Ovary (tissue), 9 donors: ENCODE results near the gene IL36B. TPM values are rescaled to one million over a fixed set of nuclear protein-coding genes. Genes with fewer than 3 reads are reported as not detected.

Experiments used
- DNase-seq, 5 donors: peaks; one replicate each; pipeline ENCODE4 v3.0.0-alpha.2; 2019 to 2020
- H3K27ac ChIP-seq, 2 donors: fragments of 200-600 bp; one replicate each; pipeline versions ENCODE4 v1.5.1 to v1.8.0; 2019 to 2022
- H3K27me3 ChIP-seq: fragments of 200-600 bp; one replicate; pipeline ENCODE4 v1.8.0; 2022
- H3K36me3 ChIP-seq: fragments of 200-600 bp; sonication (generic); one replicate; pipeline ENCODE4 v1.5.1; 2019
- H3K4me1 ChIP-seq: one replicate; pipeline ENCODE4 v1.8.1; 2013; ENCODE audit warnings: mild to moderate bottlenecking, moderate library complexity; ENCODE audit not compliant: insufficient read depth
- H3K4me3 ChIP-seq: fragments of 200-600 bp; sonication (generic); one replicate; pipeline ENCODE4 v1.5.1; 2017
- H3K9me3 ChIP-seq, 2 donors: fragments of 200-600 bp in 1 of 2; sonication (generic) in 1 of 2; one replicate each; pipeline versions ENCODE4 v1.5.1 to v1.8.1; 2013 to 2019; ENCODE audit warnings: mild to moderate bottlenecking in 1 of 2, moderate library complexity in 1 of 2
- CTCF ChIP-seq, 3 donors: fragments of 450-650 bp in 2 of 3; fragments of 200-600 bp in 1 of 3; IDR thresholded peaks; one replicate each; pipeline versions ENCODE4 v1.5.1 to v1.8.0; 2016 to 2022; ENCODE audit warnings: antibody characterized with exemption in 3 of 3, mild to moderate bottlenecking in 1 of 3
- EP300 ChIP-seq: sonication (generic); formaldehyde crosslinking; IDR thresholded peaks from one replicate; pipeline ENCODE4 v1.6.1; 2017; ENCODE audit warnings: antibody characterized with exemption
- POLR2A ChIP-seq: fragments of 450-650 bp; IDR thresholded peaks from one replicate; pipeline ENCODE4 v1.6.1; 2017; ENCODE audit warnings: antibody characterized with exemption, mild to moderate bottlenecking, moderate library complexity
- WGBS, 3 donors: extraction: QIAGEN DNeasy Blood & Tissue Kit in 1 of 3; methylation state at CpG; one replicate each; pipeline versions ENCODE4 v1.1.5 to v1.1.7; 2013 to 2017; 5-methylcytosine and 5-hydroxymethylcytosine counted together
- intact Hi-C, 4 donors: fragments of 100-400 bp; cut with DNase I; formaldehyde crosslinking; loops; one replicate each; pipeline versions ENCODE4 v1.11.0 to v1.15.1; 2022 to 2023
- polyA plus RNA-seq, 2 donors: library from polyadenylated mRNA; stranded (reverse); fragments of 200-250 nt in 1 of 2; fragments of 350-450 nt in 1 of 2; fragmentation: Illumina TruSeq in 1 of 2; extraction: RNeasy Lipid Tissue Mini Kit (QIAGEN cat#74804) in 1 of 2; gene quantifications; one replicate each; pipeline ENCODE4 v1.2.3, GENCODE V29; 2013 to 2014
- total RNA-seq, 7 donors: library from RNA; depleted of rRNA in 2 of 7; stranded (reverse); fragments of >200 nt in 2 of 7; fragmentation: NEBNext Ultra II Directional in 3 of 7; extraction: Animal tissue kit (Norgen Biotek cat#: 25700) in 3 of 7; gene quantifications; one replicate each; pipeline versions ENCODE4 v1.1.0 to v1.2.4, GENCODE V29; 2016 to 2023
- donor health status: DM: no; HTN: no; CAD: no; lungs with moderate emphysema.
- donor health status: DM: no; HTN: no; CAD: no.
- donor health status: Bipolar disorder and iron deficiency.
- donor health status: DM: yes; HTN: yes; CAD: no.
- donor health status: DM: no; HTN: no; CAD: no.
- donor health status: DM: yes; HTN: yes; CAD: no.

IL36B gene
- total and polyA plus RNA-seq, 9 donors: not detected

GRCh38 chr2:113073325-113073834 is 20.7 kb upstream of the IL36B start:
- no peak overlapping the region for H3K27ac ChIP-seq
- H3K27me3 ChIP-seq: no peaks in the 10 kb centered on the region
- no peaks in the 10 kb centered on the region for H3K4me1 ChIP-seq
- TF ChIP-seq CTCF (IDR thresholded peaks at IDR 0.05) (no peak), EP300 (no peak), POLR2A (no peak)
- no peak overlapping the region for H3K4me3 ChIP-seq
- 51 to 59% (median 51%) methylated on average over 3 of the region's 3 CpGs for WGBS, 3 donors
- no peak for DNase-seq
- intact Hi-C loops: no loop called here
- no peaks in the 10 kb centered on the region for H3K36me3 ChIP-seq
- no peaks in the 10 kb centered on the region for H3K9me3 ChIP-seq

DNA sequence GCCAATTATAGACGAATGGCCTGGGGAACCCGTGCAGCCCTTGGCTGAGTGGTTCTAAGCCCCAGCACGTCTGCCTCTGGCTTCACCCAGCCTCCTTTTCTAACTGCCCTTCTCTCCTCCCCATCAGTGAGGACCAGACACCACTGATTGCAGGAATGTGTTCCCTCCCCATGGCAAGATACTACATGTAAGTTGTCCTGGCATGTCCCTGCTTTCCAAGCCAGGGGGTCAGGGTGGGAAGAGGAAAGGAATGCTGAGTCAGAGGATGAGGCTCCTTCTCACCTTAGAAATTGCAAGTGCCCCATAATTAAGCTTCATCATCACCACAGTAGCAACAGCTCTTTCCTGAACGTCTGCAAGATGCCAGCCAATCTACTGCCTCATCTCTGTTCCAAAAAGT is 19.9 kb upstream of the IL36B start:
- intact Hi-C loops: no loop called here
- H3K9me3 ChIP-seq: no peaks in the 10 kb centered on the region
- no peak for DNase-seq
- H3K36me3 ChIP-seq: no peaks in the 10 kb centered on the region
- H3K27me3 ChIP-seq: no peaks in the 10 kb centered on the region
- H3K27ac ChIP-seq: no peak overlapping the region
- WGBS, 3 donors: 44 to 45% (median 44%) methylated on average over 4 of the region's 4 CpGs
- no peaks in the 10 kb centered on the region for H3K4me1 ChIP-seq
- no peak for TF ChIP-seq POLR2A
- TF ChIP-seq EP300: no peak
- no peak for TF ChIP-seq CTCF (IDR thresholded peaks at IDR 0.05)
- H3K4me3 ChIP-seq: no peak overlapping the region

- Histone ChIP-seq H3K27ac (no peak overlapping the region), H3K4me3 (no peak overlapping the region), H3K36me3 (no peaks in the 10 kb centered on the region), H3K27me3 (no peaks in the 10 kb centered on the region), H3K4me1 (no peaks in the 10 kb centered on the region), H3K9me3 (no peaks in the 10 kb centered on the region)
- no peak for TF ChIP-seq POLR2A
- no peak for TF ChIP-seq CTCF (IDR thresholded peaks at IDR 0.05)
- TF ChIP-seq EP300: no peak
- intact Hi-C loops: no loop called here
- 72 to 83% (median 73%) methylated on average over 1 of the region's 1 CpG for WGBS, 3 donors
- DNase-seq: no peak
These were observed 17.9 kb upstream of the IL36B start for GRCh38 chr2:113070606-113070975.

- H3K36me3 ChIP-seq: no peaks in the 10 kb centered on the region
- H3K27me3 ChIP-seq: no peaks in the 10 kb centered on the region
- H3K4me3 ChIP-seq: no peak overlapping the region
- no peak for TF ChIP-seq POLR2A
- TF ChIP-seq EP300: no peak
- TF ChIP-seq CTCF (IDR thresholded peaks at IDR 0.05): no peak
- WGBS, 3 donors: 81 to 85% (median 83%) methylated on average over 4 of the region's 4 CpGs
- no peaks in the 10 kb centered on the region for H3K9me3 ChIP-seq
- H3K4me1 ChIP-seq: no peaks in the 10 kb centered on the region
- intact Hi-C loops: no loop called here
- H3K27ac ChIP-seq: no peak overlapping the region
- DNase-seq: no peak
These were observed 17.3 kb upstream of the IL36B start for GRCh38 chr2:113069676-113070605.
